ENCODE data around the gene SKIL.

GRCh38 chr3:170360466-170360865 is 3.0 kb downstream of the SKIL start:
- TF ChIP-seq CTCF (IDR thresholded peaks at IDR 0.05) (no peak), POLR2A (IDR thresholded peaks at IDR 0.05) (no peak)
